ENCODE data around the gene PTPN21.
A peak's percentile ranks its signal among the peaks of the same experiment; 100 is the strongest.

The PTPN21 gene

GRCh38 chr14:88554457-88555286, at the start of gene PTPN21:
Gene PTPN21, minus strand, starts transcription at chr14:88555007. Its CDS starts 4,590 bp downstream, at chr14:88550417.
- peak; percentile 32 for DNase-seq

- DNase-seq = peak; percentile 52
Measured at GRCh38 chr14:88604212-88604611, 49.4 kb upstream of the PTPN21 start.

- DNase-seq = no peak
Measured at GRCh38 chr14:88599761-88600439, 45.1 kb upstream of the PTPN21 start.

- DNase-seq = no peak
Measured at GRCh38 chr14:88599326-88599725, 44.5 kb upstream of the PTPN21 start.

- DNase-seq = no peak
Measured at GRCh38 chr14:88598097-88598675, 43.4 kb upstream of the PTPN21 start.

- DNase-seq = no peak
Measured at GRCh38 chr14:88597601-88598000, 42.8 kb upstream of the PTPN21 start.

- DNase-seq = no peak
Measured at GRCh38 chr14:88597038-88597437, 42.2 kb upstream of the PTPN21 start.

GRCh38 chr14:88592031-88592430, 37.2 kb upstream of the PTPN21 start:
- peak; percentile 16 for DNase-seq

- no peak for DNase-seq
Measured at GRCh38 chr14:88590173-88590572, 35.4 kb upstream of the PTPN21 start.

GRCh38 chr14:88588081-88588480, 33.3 kb upstream of the PTPN21 start:
- no peak for DNase-seq

- no peak for DNase-seq
Measured at GRCh38 chr14:88584451-88584850, 29.6 kb upstream of the PTPN21 start.

GRCh38 chr14:88576222-88576621, 21.4 kb upstream of the PTPN21 start:
- DNase-seq = no peak

- DNase-seq = no peak
Measured at GRCh38 chr14:88572117-88572516, 17.3 kb upstream of the PTPN21 start.

GRCh38 chr14:88568196-88568595, 13.4 kb upstream of the PTPN21 start:
- no peak for DNase-seq

- DNase-seq = no peak
Measured at GRCh38 chr14:88565427-88565826, 10.6 kb upstream of the PTPN21 start.

- DNase-seq = no peak
Measured at GRCh38 chr14:88563845-88564244, 9.0 kb upstream of the PTPN21 start.

- peak; percentile 91 for DNase-seq
Measured at GRCh38 chr14:88562831-88563686, 8.3 kb upstream of the PTPN21 start, which contains the start of gene ZC3H14. Gene ZC3H14, plus strand, starts transcription at chr14:88563037. Its CDS starts 97 bp downstream, at chr14:88563134.

- DNase-seq = no peak
Measured at GRCh38 chr14:88562532-88562830, 7.7 kb upstream of the PTPN21 start.

GRCh38 chr14:88559852-88560251, 5.0 kb upstream of the PTPN21 start:
- DNase-seq = no peak

- no peak for DNase-seq
Measured at GRCh38 chr14:88556581-88556980, 1.8 kb upstream of the PTPN21 start.

- no peak for DNase-seq
Measured at GRCh38 chr14:88553886-88554456, 836 bp downstream of the PTPN21 start.

- DNase-seq = no peak
Measured at GRCh38 chr14:88552876-88553275, 1.9 kb downstream of the PTPN21 start.

GRCh38 chr14:88551980-88552431, 2.8 kb downstream of the PTPN21 start:
- DNase-seq = no peak
